Subcutaneous adipose tissue (tissue), 4 donors: ENCODE results near the gene SBF2. TPM values are rescaled to one million over a fixed set of nuclear protein-coding genes. Genes with fewer than 3 reads are reported as not detected.

Source experiments
- CTCF ChIP-seq: fragments of 450-650 bp; IDR thresholded peaks from one replicate; pipeline ENCODE4 v1.5.1; 2016; ENCODE audit warnings: low read depth, mild to moderate bottlenecking, control low read depth, antibody characterized with exemption, moderate library complexity
- total RNA-seq, 4 donors: library from RNA; depleted of rRNA; stranded (reverse); fragments of >200 nt; gene quantifications; one replicate each; pipeline ENCODE4 v1.1.0, GENCODE V29; 2016

SBF2 gene
- total RNA-seq, 4 donors from 2014 or later = 87.2 to 103 (median 97.3) TPM

DNA sequence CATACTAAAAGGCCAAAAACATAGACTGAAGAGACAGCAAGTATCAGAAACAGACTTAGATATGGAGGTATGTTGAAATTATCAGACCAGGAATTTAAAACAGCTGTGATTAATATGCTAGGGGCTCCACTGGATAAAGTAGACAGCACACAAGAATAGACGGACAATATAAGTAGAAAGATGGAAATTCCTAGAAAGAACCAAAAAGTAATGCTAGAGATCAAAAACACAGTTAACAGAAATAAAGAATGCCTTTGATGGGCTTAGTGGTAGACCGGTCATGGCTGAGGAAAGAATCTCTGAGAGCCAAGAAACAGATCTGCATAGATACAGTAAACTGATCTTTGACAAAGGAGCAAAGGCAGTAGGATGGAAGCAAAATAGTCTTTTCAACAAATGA, 380.0 kb downstream of the SBF2 start:
- no peak for TF ChIP-seq CTCF

DNA sequence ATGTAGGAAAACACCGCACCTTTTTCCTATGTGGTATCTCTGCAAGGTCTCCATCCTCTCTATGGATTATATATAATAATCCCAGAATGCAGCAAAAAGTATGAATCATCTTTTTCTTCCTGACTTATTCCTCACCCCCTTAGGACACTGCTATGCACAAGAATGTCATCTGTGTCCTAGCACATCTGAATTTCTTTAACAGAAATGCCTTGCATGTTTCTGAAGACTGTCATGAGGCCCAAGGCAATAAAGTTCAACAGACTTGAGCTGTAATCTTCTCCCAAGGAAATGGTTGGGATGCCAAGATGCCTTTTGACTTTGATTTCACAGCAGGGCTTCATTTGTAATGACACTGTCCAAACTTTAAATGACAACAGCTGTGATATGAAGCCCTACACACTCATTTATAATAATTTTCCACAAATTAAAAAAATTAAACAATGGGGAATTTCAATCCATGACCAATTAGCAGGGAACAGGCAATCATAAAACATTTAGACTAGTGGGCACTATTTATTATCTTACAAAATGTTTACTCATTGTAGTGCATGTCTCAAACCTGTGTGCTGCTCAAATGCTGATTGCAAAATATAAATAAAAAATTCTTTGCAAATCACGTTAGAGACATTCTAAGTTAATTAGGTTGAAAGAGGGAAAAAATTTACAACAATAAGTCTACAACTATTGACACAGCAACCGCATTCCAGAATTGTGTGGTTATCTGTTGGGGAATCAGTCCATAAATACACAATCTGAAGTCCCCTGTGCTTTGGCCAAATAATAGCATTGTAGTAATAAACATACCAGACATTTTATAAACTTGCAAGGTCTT, 387.8 kb downstream of the SBF2 start:
- TF ChIP-seq CTCF = no peak

GRCh38 chr11:9905501-9905951, 388.5 kb downstream of the SBF2 start:
- no peak for TF ChIP-seq CTCF

DNA sequence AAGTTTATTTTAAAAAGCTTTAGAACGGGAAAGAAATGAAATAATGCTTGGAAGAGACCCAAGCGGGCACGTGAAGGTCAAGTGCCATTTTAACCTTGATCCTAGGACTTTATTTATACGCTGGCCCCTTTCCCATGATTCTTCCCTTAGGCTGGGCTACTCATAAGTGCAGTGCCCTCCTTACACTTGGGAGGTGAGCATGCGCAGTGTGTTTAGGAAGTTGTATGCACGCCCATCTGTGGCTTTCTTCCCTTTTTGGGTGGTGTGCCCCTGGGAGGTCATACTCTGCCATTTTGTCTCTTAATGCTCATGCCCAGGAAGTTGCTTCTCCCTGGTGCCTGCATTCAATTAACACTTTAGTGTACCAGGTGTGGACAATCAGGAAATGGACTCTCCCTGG, 390.4 kb downstream of the SBF2 start:
- TF ChIP-seq CTCF = no peak

DNA sequence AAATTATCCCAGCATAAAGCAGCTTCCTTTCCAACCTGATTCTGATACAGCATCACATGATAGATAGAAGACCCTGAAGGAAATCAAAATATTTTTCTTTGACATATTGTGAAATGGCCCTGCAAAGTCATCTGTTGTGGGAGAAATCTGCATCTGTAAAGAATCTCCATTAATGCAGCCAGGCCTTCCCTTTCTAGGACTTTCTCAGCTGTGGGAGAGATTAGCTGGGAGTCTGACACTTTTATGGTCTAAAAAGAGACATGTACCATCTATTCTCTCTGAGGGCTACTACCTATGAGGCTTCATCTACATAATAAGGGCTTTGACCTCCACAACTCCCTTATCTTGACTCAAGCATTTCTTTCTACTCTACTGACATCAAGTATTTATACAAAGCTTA, 392.1 kb downstream of the SBF2 start:
- TF ChIP-seq CTCF = no peak

DNA sequence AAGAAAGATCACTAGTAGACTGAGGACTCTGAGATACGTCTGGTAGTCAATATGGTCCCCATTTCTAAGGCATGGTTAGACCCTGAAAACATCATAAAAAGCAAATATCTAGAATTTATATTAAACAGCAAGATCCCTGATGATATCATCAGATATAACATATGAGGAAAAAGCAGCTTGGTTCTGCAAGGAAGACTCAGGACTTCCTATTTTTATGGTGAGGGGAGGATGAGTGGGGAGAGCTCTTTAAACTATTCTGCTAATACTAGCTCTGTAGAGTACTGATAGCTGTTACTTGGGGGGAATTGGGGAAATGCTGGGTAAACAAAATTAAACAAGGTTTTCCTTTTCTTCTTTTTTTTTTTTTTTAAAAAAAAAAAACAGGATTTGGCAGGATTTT, 394.3 kb downstream of the SBF2 start:
- no peak for TF ChIP-seq CTCF

DNA sequence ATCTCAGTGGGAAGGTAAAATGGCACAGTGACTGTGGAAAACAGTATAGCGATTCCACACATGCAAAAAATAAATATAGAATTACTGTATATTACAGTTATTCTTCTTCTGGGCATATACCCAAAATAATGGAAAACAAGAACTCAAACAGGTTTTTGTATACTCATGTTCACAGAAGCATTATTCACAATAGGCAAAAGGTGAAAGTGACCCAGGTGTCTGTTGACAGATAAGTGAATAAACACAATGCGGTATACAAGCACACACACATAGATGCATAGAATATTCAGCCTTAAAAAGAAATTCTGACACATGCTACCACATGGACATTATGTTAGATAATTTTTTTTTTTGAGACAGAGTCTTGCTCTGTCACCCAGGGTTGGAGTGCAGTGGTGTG, 397.1 kb downstream of the SBF2 start:
- TF ChIP-seq CTCF = no peak
